ENCODE measurements around the gene RNF103. TPM values are rescaled to one million over a fixed set of nuclear protein-coding genes. Genes with fewer than 3 reads are reported as not detected.

The RNF103 gene
- total and polyA plus RNA-seq, 2 donors (not counting 3 experiments of a cell fraction or from before 2014, with no cell fraction given): 15.6 to 24.2 TPM

- no TSS peak for BruUV-seq (replicated peaks)
- dilution Hi-C loops (cut with MboI; ENCODE audit: extremely low pct_ligation_motif_present, low sequenced_read_pairs): no loop called here
- H3K79me2 ChIP-seq (ENCODE audit: control insufficient read depth, insufficient read depth, low read length): peaks cover 27% of the 10 kb centered on the region
- no peaks in the 10 kb centered on the region for H3K27me3 ChIP-seq (ENCODE audit: control insufficient read depth in 2 of 2, insufficient read depth in 2 of 2, low read length in 2 of 2)
- no peak for FAIRE-seq
- H3K4me1 ChIP-seq (ENCODE audit: control insufficient read depth, extremely low read depth, insufficient read depth, low read length): peaks cover 15% of the 10 kb centered on the region
- H4K20me1 ChIP-seq (replicated peaks; ENCODE audit: control insufficient read depth, extremely low read depth, insufficient read depth, low read length): no peaks in the 10 kb centered on the region
- intact Hi-C loops (cut with micrococcal nuclease): no loop called here
- no peaks in the 10 kb centered on the region for H3K36me3 ChIP-seq (ENCODE audit: control insufficient read depth in 2 of 2, extremely low read depth in 1 of 2, insufficient read depth in 2 of 2, low read length in 2 of 2)
- POLR2A ChIA-PET: no interaction called here
- no peaks in the 10 kb centered on the region for H3K9me3 ChIP-seq (replicated peaks; ENCODE audit: control insufficient read depth, insufficient read depth, low read length)
- TF ChIP-seq GATA2 (IDR thresholded peaks at IDR 0.05; ENCODE audit: insufficient read depth, insufficient read length, low read depth, low read length) (no peak), MYC (IDR thresholded peaks at IDR 0.05; ENCODE audit: low read depth, low read length) (no peak), POLR2AphosphoS5 (IDR thresholded peaks at IDR 0.05; ENCODE audit: insufficient read depth, low read depth, low read length) (no peak), CTCF (IDR thresholded peaks at IDR 0.05; ENCODE audit: extremely low read depth in 1 of 2, insufficient read depth in 1 of 2, low read depth in 1 of 2, low read length in 2 of 2) (no peak), FOS (IDR thresholded peaks at IDR 0.05; ENCODE audit: borderline replicate concordance, insufficient read depth, low read length) (no peak), JUN (IDR thresholded peaks at IDR 0.05; ENCODE audit: borderline replicate concordance, insufficient read depth, insufficient read length, low read depth) (no peak), POLR2A (IDR thresholded peaks at IDR 0.05; ENCODE audit: low read depth, low read length) (no peak)
- DNase-seq (ENCODE audit: low read depth, low spot score): no peak
- H3K9ac ChIP-seq (replicated peaks; ENCODE audit: extremely low read depth, insufficient read depth, low read length): no peak overlapping the region
- no peak overlapping the region for H2AFZ ChIP-seq (ENCODE audit: low read depth, low read length)
- CTCF ChIA-PET: no interaction called here
- H3K4me3 ChIP-seq (replicated peaks in 1 of 3; ENCODE audit: insufficient read depth in 1 of 3, low read depth in 1 of 3, low read length in 3 of 3): no peak overlapping the region
- no peaks in the 10 kb centered on the region for H3K9me1 ChIP-seq (replicated peaks; ENCODE audit: control insufficient read depth, extremely low read depth, insufficient read depth, low read length)
- H3K4me2 ChIP-seq (ENCODE audit: insufficient read depth, low read length): no peak overlapping the region
- H3K27ac ChIP-seq (ENCODE audit: insufficient read depth, low read depth, low read length): no peak overlapping the region
These were observed 1.4 kb upstream of the RNF103 start for GRCh38 chr2:86625096-86625495.

- intact Hi-C loops (cut with micrococcal nuclease): loop anchor here (5.0 kb wide), 2 partner anchors 137 to 427 kb away; partner anchors contain the start of genes IMMT and MRPL35
- BruUV-seq (replicated peaks): TSS peak; percentile 85
- dilution Hi-C loops (cut with MboI; ENCODE audit: extremely low pct_ligation_motif_present, low sequenced_read_pairs): no loop called here
These were observed 542 bp upstream of the RNF103 start for GRCh38 chr2:86624267-86624547.

More at GRCh38 chr2:86624267-86624547, 542 bp upstream of the RNF103 start:
- no peaks in the 10 kb centered on the region for H3K27me3 ChIP-seq (ENCODE audit: control insufficient read depth in 2 of 2, insufficient read depth in 2 of 2, low read length in 2 of 2)
- DNase-seq (ENCODE audit: low read depth, low spot score): no peak
- ChIA-PET CTCF (no interaction called here), POLR2A (no interaction called here)
- peak overlapping the region; percentile 98 for H3K9ac ChIP-seq (replicated peaks; ENCODE audit: extremely low read depth, insufficient read depth, low read length)
- peaks cover 15% of the 10 kb centered on the region for H3K4me1 ChIP-seq (ENCODE audit: control insufficient read depth, extremely low read depth, insufficient read depth, low read length)
- H3K79me2 ChIP-seq (ENCODE audit: control insufficient read depth, insufficient read depth, low read length): peaks cover 31% of the 10 kb centered on the region
- no peak for TF ChIP-seq EZH2 (IDR thresholded peaks at IDR 0.05; ENCODE audit: borderline replicate concordance, low read depth, low read length, severe bottlenecking)
- TF ChIP-seq CTCF (IDR thresholded peaks at IDR 0.05; ENCODE audit: extremely low read depth in 1 of 2, insufficient read depth in 1 of 2, low read depth in 1 of 2, low read length in 2 of 2): no peak
- TF ChIP-seq POLR2A (IDR thresholded peaks at IDR 0.05; ENCODE audit: low read depth, low read length): no peak
- no peak for TF ChIP-seq POLR2AphosphoS5 (IDR thresholded peaks at IDR 0.05; ENCODE audit: insufficient read depth, low read depth, low read length)
- TF ChIP-seq JUN (IDR thresholded peaks at IDR 0.05; ENCODE audit: borderline replicate concordance, insufficient read depth, insufficient read length, low read depth): no peak
- TF ChIP-seq MYC (IDR thresholded peaks at IDR 0.05; ENCODE audit: low read depth, low read length): no peak
- no peak for TF ChIP-seq GATA2 (IDR thresholded peaks at IDR 0.05; ENCODE audit: insufficient read depth, insufficient read length, low read depth, low read length)
- TF ChIP-seq FOS (IDR thresholded peaks at IDR 0.05; ENCODE audit: borderline replicate concordance, insufficient read depth, low read length): no peak
- TF ChIP-seq MAX (IDR thresholded peaks at IDR 0.05; ENCODE audit: insufficient read depth, insufficient read length): no peak
- no peaks in the 10 kb centered on the region for H4K20me1 ChIP-seq (replicated peaks; ENCODE audit: control insufficient read depth, extremely low read depth, insufficient read depth, low read length)
- peak overlapping the region in 1 of 3 experiments; percentile 44 for H3K4me3 ChIP-seq (replicated peaks in 1 of 3; ENCODE audit: insufficient read depth in 1 of 3, low read depth in 1 of 3, low read length in 3 of 3)
- H2AFZ ChIP-seq (ENCODE audit: low read depth, low read length): peak overlapping the region; percentile 86
- H3K36me3 ChIP-seq (ENCODE audit: control insufficient read depth in 2 of 2, extremely low read depth in 1 of 2, insufficient read depth in 2 of 2, low read length in 2 of 2): no peaks in the 10 kb centered on the region
- H3K9me1 ChIP-seq (replicated peaks; ENCODE audit: control insufficient read depth, extremely low read depth, insufficient read depth, low read length): no peaks in the 10 kb centered on the region
- H3K27ac ChIP-seq (ENCODE audit: insufficient read depth, low read depth, low read length): peak overlapping the region; percentile 94
- no peaks in the 10 kb centered on the region for H3K9me3 ChIP-seq (replicated peaks; ENCODE audit: control insufficient read depth, insufficient read depth, low read length)
- FAIRE-seq: no peak
- peak overlapping the region; percentile 86 for H3K4me2 ChIP-seq (ENCODE audit: insufficient read depth, low read length)

Measured in endothelial cell of umbilical vein (primary cell).